Astrocyte of the spinal cord (primary cell): ENCODE data around the gene GAL3ST3.

Source experiments
- DNase-seq: peaks from one replicate; pipeline ENCODE4 v3.0.0; 2011; ENCODE audit warnings: low read depth, low spot score
- H3K4me3 ChIP-seq: 2 replicates; pipeline ENCODE4 v1.5.1; 2011; ENCODE audit warnings: low read depth, mild to moderate bottlenecking, low read length, moderate library complexity
- in situ Hi-C: cut with HindIII; loops from 2 replicates; pipeline ENCODE4 v1.10.0; 2017; ENCODE audit warnings: low sequenced_read_pairs
- TF ChIP-seq, protein P1 (sequence below): IDR thresholded peaks from 2 replicates; pipeline ENCODE4 v1.5.1; 2012; ENCODE audit warnings: low read depth, mild to moderate bottlenecking, low read length, inconsistent platforms

Gene GAL3ST3

DNA sequence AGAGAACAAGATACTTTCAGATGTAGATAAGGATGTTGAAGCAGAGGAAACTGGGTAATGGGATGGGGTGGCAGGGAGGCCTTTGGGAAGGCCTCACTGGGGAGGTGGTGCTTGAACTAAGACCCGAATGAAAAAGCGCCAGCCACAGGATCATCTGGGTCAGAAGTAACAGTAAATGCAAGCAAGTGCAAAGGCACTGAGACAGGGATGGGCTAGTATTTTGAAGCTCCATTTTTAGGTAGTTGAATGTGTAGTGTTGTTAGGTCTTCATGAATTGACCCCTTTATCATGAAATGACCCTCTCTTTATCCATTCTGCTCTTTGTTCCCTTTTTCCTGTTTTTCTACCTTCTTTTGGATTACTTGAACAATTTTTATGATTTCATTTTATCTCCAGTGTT lies 14.9 kb upstream of the GAL3ST3 start:
- in situ Hi-C loops, result no loop called here
- DNase-seq, result no peak
- TF ChIP-seq, protein P1, sequence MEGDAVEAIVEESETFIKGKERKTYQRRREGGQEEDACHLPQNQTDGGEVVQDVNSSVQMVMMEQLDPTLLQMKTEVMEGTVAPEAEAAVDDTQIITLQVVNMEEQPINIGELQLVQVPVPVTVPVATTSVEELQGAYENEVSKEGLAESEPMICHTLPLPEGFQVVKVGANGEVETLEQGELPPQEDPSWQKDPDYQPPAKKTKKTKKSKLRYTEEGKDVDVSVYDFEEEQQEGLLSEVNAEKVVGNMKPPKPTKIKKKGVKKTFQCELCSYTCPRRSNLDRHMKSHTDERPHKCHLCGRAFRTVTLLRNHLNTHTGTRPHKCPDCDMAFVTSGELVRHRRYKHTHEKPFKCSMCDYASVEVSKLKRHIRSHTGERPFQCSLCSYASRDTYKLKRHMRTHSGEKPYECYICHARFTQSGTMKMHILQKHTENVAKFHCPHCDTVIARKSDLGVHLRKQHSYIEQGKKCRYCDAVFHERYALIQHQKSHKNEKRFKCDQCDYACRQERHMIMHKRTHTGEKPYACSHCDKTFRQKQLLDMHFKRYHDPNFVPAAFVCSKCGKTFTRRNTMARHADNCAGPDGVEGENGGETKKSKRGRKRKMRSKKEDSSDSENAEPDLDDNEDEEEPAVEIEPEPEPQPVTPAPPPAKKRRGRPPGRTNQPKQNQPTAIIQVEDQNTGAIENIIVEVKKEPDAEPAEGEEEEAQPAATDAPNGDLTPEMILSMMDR, result no peak
- H3K4me3 ChIP-seq, result no peak overlapping the region

DNA sequence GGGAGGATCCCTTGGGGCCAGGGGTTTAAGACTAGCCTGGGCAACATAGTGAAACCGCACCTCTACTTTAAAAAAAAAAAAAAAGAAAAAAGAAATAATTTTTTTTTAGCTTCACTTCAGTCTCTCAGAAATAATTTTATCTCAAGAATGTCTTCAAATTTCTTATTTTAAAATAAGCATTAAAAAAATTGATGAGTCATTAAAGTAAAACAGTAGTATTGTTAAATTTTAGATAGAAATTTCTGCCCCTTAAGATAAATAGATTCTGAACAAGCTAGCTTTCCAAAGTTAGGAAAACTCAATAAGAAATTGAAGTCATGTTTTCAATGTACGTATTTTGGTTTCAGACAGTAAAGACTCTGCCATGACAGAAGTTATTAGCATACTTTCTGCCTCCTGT lies 13.4 kb upstream of the GAL3ST3 start:
- no peak for DNase-seq
- in situ Hi-C loops, result no loop called here
- no peak overlapping the region for H3K4me3 ChIP-seq
- TF ChIP-seq, protein P1, result no peak

GRCh38 chr11:66061268-66061667 lies 12.3 kb upstream of the GAL3ST3 start:
- TF ChIP-seq, protein P1, result no peak
- H3K4me3 ChIP-seq, result no peak overlapping the region
- in situ Hi-C loops, result no loop called here
- DNase-seq, result no peak

GRCh38 chr11:66059966-66060680 lies 11.2 kb upstream of the GAL3ST3 start:
- TF ChIP-seq, protein P1, result no peak
- H3K4me3 ChIP-seq, result no peak overlapping the region
- in situ Hi-C loops, result no loop called here
- no peak for DNase-seq

GRCh38 chr11:66056501-66056900 lies 7.5 kb upstream of the GAL3ST3 start:
- in situ Hi-C loops, result no loop called here
- no peak overlapping the region for H3K4me3 ChIP-seq
- TF ChIP-seq, protein P1, result no peak
- DNase-seq, result no peak

DNA sequence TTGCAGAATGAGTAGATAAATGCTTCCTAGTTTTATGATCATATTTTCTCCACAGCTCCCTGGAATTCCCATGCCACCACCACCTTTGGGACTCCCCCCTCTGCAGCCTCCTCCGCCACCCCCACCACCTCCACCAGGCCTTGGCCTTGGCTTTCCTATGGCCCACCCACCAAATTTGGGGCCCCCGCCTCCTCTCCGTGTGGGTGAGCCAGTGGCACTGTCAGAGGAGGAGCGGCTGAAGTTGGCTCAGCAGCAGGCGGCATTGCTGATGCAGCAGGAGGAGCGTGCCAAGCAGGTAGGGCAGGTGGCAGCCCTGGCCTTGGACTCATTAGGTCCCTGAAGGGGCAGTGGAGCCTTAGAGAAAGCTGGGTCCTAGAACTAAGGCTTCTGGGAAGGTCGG lies 6.1 kb upstream of the GAL3ST3 start:
- no peak overlapping the region for H3K4me3 ChIP-seq
- in situ Hi-C loops, result no loop called here
- no peak for DNase-seq
- TF ChIP-seq, protein P1, result no peak
